NCI-H1105 treated with DMSO at 0.1 percent for 48 hours (cell line): Measurements from ENCODE around the gene ZDHHC11.
"Not testable (repeated sequence)": the region's sequence is repeated elsewhere in the genome, so short reads cannot be mapped to it uniquely, and the experiment has no call there.

Experiments
- DNase-seq: peaks from one replicate; lab custom pipeline; 2025; lab: John Stamatoyannopoulos, UW

The ZDHHC11 gene

GRCh38 chr5:747303-747844, 103.4 kb downstream of the ZDHHC11 start:
- DNase-seq = not testable (repeated sequence)

- DNase-seq = no peak
These were observed 104.5 kb downstream of the ZDHHC11 start for GRCh38 chr5:746258-746761.
